Measurements from ENCODE around the gene EFCAB5. TPM values are rescaled to one million over a fixed set of nuclear protein-coding genes. Genes with fewer than 3 reads are reported as not detected.

The EFCAB5 gene
- total and polyA plus RNA-seq, 2 donors from 2014 or later, result 1.4 TPM; not detected in 1

DNA sequence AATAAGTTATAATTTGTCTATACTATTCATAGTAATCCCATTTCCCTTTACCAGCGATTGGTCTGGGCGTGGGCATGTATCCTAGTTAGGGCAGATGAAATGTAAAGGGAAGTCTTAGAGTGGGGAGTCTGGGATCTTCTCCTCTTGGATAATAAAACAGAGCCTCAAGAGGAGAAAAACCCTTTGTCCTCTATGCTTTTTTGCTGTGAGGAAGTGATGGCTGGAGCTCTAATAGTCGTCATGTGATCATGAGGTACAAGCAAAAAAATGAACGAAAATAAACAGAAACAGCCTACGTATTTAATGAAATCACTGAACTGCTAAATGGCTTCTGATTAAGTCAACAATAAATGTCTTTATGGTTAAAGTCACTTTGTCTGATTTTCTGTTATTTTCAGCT, 26.8 kb downstream of the EFCAB5 start:
- no peak for DNase-seq
- H3K4me3 ChIP-seq (ENCODE audit: low read length in 3 of 3), result no peak overlapping the region
- H3K36me3 ChIP-seq (ENCODE audit: control insufficient read depth in 2 of 3, insufficient read depth in 3 of 3, low read length in 3 of 3), result no peaks in the 10 kb centered on the region
- H3K4me1 ChIP-seq (ENCODE audit: control insufficient read depth in 2 of 3, insufficient read depth in 2 of 3, low read depth in 1 of 3, low read length in 3 of 3), result no peaks in the 10 kb centered on the region
- TF ChIP-seq, protein P1, sequence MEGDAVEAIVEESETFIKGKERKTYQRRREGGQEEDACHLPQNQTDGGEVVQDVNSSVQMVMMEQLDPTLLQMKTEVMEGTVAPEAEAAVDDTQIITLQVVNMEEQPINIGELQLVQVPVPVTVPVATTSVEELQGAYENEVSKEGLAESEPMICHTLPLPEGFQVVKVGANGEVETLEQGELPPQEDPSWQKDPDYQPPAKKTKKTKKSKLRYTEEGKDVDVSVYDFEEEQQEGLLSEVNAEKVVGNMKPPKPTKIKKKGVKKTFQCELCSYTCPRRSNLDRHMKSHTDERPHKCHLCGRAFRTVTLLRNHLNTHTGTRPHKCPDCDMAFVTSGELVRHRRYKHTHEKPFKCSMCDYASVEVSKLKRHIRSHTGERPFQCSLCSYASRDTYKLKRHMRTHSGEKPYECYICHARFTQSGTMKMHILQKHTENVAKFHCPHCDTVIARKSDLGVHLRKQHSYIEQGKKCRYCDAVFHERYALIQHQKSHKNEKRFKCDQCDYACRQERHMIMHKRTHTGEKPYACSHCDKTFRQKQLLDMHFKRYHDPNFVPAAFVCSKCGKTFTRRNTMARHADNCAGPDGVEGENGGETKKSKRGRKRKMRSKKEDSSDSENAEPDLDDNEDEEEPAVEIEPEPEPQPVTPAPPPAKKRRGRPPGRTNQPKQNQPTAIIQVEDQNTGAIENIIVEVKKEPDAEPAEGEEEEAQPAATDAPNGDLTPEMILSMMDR (IDR thresholded peaks at IDR 0.05; ENCODE audit: borderline replicate concordance, extremely low read depth, insufficient read depth), result no peak
- H3K27me3 ChIP-seq (ENCODE audit: control insufficient read depth, insufficient read depth, low read length), result no peaks in the 10 kb centered on the region
- H3K9me3 ChIP-seq (ENCODE audit: control insufficient read depth in 2 of 3, insufficient read depth in 1 of 3, low read length in 3 of 3), result no peaks in the 10 kb centered on the region
- FAIRE-seq, result no peak
- intact Hi-C loops (cut with DNase I), result no loop called here
- H3K27ac ChIP-seq (ENCODE audit: low read depth in 2 of 2, low read length in 2 of 2), result no peak overlapping the region
- H3K9ac ChIP-seq (ENCODE audit: low read length in 3 of 3), result no peak overlapping the region

DNA sequence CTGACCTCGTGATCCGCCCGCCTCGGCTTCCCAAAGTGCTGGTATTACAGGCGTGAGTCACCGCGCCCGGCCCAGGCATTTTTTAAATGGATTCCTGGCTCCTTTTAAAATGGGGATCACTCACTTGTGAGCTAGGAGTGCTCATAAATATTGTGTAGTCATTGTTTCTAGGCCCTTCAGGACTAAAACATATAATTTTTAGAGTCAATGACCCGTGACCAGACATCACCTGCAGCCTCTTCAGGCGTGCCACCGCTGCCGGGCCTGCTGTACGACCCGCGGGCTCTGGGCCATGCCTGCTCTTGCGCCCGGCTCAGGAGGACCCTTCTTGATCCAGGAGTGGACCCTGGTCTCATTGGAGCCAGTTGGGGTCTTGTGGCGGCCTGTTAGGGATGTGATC, 30.8 kb downstream of the EFCAB5 start:
- H3K27me3 ChIP-seq (ENCODE audit: control insufficient read depth, insufficient read depth, low read length), result no peaks in the 10 kb centered on the region
- intact Hi-C loops (cut with DNase I), result no loop called here

DNA sequence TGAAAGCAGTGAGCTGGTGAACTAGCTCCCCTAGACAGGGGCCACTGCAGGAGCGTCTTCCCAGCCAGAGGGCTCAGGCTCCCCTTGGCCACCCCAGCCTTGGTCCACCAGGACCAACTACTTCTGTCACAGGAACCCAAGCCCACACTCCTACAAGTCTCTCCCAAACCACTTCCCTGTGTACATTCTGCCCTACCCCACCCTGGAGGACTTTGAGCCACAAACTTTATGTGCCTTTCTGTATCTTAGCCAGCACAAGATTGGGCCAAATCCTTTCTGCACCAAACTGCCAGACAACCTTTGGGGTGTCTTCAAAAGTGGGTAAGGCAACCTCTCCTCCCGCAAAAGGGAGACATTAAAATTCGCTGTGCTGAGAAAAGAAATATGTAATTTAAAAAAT, 31.6 kb downstream of the EFCAB5 start:
- H3K4me1 ChIP-seq (ENCODE audit: control insufficient read depth in 2 of 3, insufficient read depth in 2 of 3, low read depth in 1 of 3, low read length in 3 of 3), result no peaks in the 10 kb centered on the region
- TF ChIP-seq, protein P1 (IDR thresholded peaks at IDR 0.05; ENCODE audit: borderline replicate concordance, extremely low read depth, insufficient read depth), result no peak
- H3K27ac ChIP-seq (ENCODE audit: low read depth in 2 of 2, low read length in 2 of 2), result no peak overlapping the region
- DNase-seq, result no peak
- H3K27me3 ChIP-seq (ENCODE audit: control insufficient read depth, insufficient read depth, low read length), result no peaks in the 10 kb centered on the region
- intact Hi-C loops (cut with DNase I), result no loop called here
- H3K9me3 ChIP-seq (ENCODE audit: control insufficient read depth in 2 of 3, insufficient read depth in 1 of 3, low read length in 3 of 3), result no peaks in the 10 kb centered on the region
- H3K36me3 ChIP-seq (ENCODE audit: control insufficient read depth in 2 of 3, insufficient read depth in 3 of 3, low read length in 3 of 3), result no peaks in the 10 kb centered on the region
- no peak for FAIRE-seq
- no peak overlapping the region for H3K4me3 ChIP-seq (ENCODE audit: low read length in 3 of 3)
- no peak overlapping the region for H3K9ac ChIP-seq (ENCODE audit: low read length in 3 of 3)

More for the DNA sequence above, 30.8 kb downstream of the EFCAB5 start:
- no peak overlapping the region for H3K4me3 ChIP-seq (ENCODE audit: low read length in 3 of 3)
- no peaks in the 10 kb centered on the region for H3K4me1 ChIP-seq (ENCODE audit: control insufficient read depth in 2 of 3, insufficient read depth in 2 of 3, low read depth in 1 of 3, low read length in 3 of 3)
- H3K9ac ChIP-seq (ENCODE audit: low read length in 3 of 3), result no peak overlapping the region
- H3K9me3 ChIP-seq (ENCODE audit: control insufficient read depth in 2 of 3, insufficient read depth in 1 of 3, low read length in 3 of 3), result no peaks in the 10 kb centered on the region
- H3K36me3 ChIP-seq (ENCODE audit: control insufficient read depth in 2 of 3, insufficient read depth in 3 of 3, low read length in 3 of 3), result no peaks in the 10 kb centered on the region
- no peak overlapping the region for H3K27ac ChIP-seq (ENCODE audit: low read depth in 2 of 2, low read length in 2 of 2)
- FAIRE-seq (no peak), DNase-seq (no peak)
- TF ChIP-seq, protein P1 (IDR thresholded peaks at IDR 0.05; ENCODE audit: borderline replicate concordance, extremely low read depth, insufficient read depth), result no peak

DNA sequence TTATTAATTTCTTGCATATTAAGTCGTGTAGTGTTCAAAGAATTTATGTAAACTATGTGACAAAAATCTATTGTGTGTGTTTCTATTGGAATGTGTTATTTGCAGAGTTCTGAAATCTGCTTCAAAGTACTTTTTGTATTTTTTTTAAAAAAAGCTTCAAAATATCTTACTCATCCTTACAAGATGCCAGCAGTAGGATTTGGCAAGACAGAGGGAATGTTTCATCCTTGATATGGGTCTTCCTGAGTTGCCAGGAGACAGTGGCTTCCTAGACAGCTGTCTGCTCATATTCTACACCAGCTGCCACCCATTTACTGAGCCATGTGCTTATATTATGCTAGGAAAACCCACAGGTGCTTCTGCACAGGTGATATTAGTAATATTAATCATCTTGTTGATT, 36.4 kb downstream of the EFCAB5 start:
- no peaks in the 10 kb centered on the region for H3K9me3 ChIP-seq (ENCODE audit: control insufficient read depth in 2 of 3, insufficient read depth in 1 of 3, low read length in 3 of 3)
- DNase-seq (no peak), FAIRE-seq (no peak)
- TF ChIP-seq, protein P1 (IDR thresholded peaks at IDR 0.05; ENCODE audit: borderline replicate concordance, extremely low read depth, insufficient read depth), result no peak
- H3K4me1 ChIP-seq (ENCODE audit: control insufficient read depth in 2 of 3, insufficient read depth in 2 of 3, low read depth in 1 of 3, low read length in 3 of 3), result no peaks in the 10 kb centered on the region
- H3K36me3 ChIP-seq (ENCODE audit: control insufficient read depth in 2 of 3, insufficient read depth in 3 of 3, low read length in 3 of 3), result no peaks in the 10 kb centered on the region
- intact Hi-C loops (cut with DNase I), result no loop called here
- no peaks in the 10 kb centered on the region for H3K27me3 ChIP-seq (ENCODE audit: control insufficient read depth, insufficient read depth, low read length)
- H3K27ac ChIP-seq (ENCODE audit: low read depth in 2 of 2, low read length in 2 of 2), result no peak overlapping the region
- H3K4me3 ChIP-seq (ENCODE audit: low read length in 3 of 3), result no peak overlapping the region
- H3K9ac ChIP-seq (ENCODE audit: low read length in 3 of 3), result no peak overlapping the region
